ENCODE measurements around the gene EZR. TPM values are rescaled to one million over a fixed set of nuclear protein-coding genes. Genes with fewer than 3 reads are reported as not detected.

Gene EZR
- total RNA-seq, 2 experiments from 2014 or later = 177 to 180 TPM

GRCh38 chr6:158853072-158853879 is 34.1 kb upstream of the EZR start:
- H3K36me3 Mint-ChIP-seq (ENCODE audit: low read depth) = no peaks in the 10 kb centered on the region
- no peak overlapping the region for H3K27ac Mint-ChIP-seq
- H3K9me3 Mint-ChIP-seq (ENCODE audit: insufficient read depth) = no peaks in the 10 kb centered on the region
- H3K4me1 Mint-ChIP-seq (ENCODE audit: low read depth) = peaks cover 27% of the 10 kb centered on the region
- CTCF ChIA-PET = interaction anchor here (1.1 to 2.7 kb wide), 4 partner anchors 16 to 106 kb away, joined by 3 to 25 read pairs (median 4); no protein-coding TSS in a partner anchor
- POLR2A ChIA-PET = interaction anchor here (0.6 to 5.4 kb wide), 10 partner anchors 8 to 72 kb away, joined by 3 to 100 read pairs (median 4); partner anchors contain the start of gene EZR
- no peaks in the 10 kb centered on the region for H3K27me3 Mint-ChIP-seq (ENCODE audit: low read depth)
- H3K4me3 Mint-ChIP-seq = no peak overlapping the region
- DNase-seq (peak; percentile 90), ATAC-seq (peak; percentile 76)

GRCh38 chr6:158852312-158853071 is 33.3 kb upstream of the EZR start:
- ATAC-seq (no peak), DNase-seq (peak; percentile 26)
- no peaks in the 10 kb centered on the region for H3K27me3 Mint-ChIP-seq (ENCODE audit: low read depth)
- ChIA-PET POLR2A (interaction anchor here (1.0 to 5.4 kb wide), 3 partner anchors 15 to 35 kb away, joined by 3 to 100 read pairs (median 6); partner anchors contain the start of gene EZR), CTCF (interaction anchor here (0.6 to 1.3 kb wide), 3 partner anchors 18 to 97 kb away, joined by 3 to 6 read pairs (median 3); no protein-coding TSS in a partner anchor)
- no peak overlapping the region for H3K4me3 Mint-ChIP-seq
- H3K27ac Mint-ChIP-seq = peak overlapping the region; percentile 23
- no peaks in the 10 kb centered on the region for H3K9me3 Mint-ChIP-seq (ENCODE audit: insufficient read depth)
- peaks cover 26% of the 10 kb centered on the region for H3K4me1 Mint-ChIP-seq (ENCODE audit: low read depth)
- H3K36me3 Mint-ChIP-seq (ENCODE audit: low read depth) = no peaks in the 10 kb centered on the region

- Mint-ChIP-seq H3K4me3 (no peak overlapping the region), H3K4me1 (ENCODE audit: low read depth) (peaks cover 18% of the 10 kb centered on the region), H3K36me3 (ENCODE audit: low read depth) (no peaks in the 10 kb centered on the region), H3K9me3 (ENCODE audit: insufficient read depth) (no peaks in the 10 kb centered on the region), H3K27ac (no peak overlapping the region), H3K27me3 (ENCODE audit: low read depth) (no peaks in the 10 kb centered on the region)
- ChIA-PET POLR2A (interaction anchor here (5.4 kb wide), 1 partner anchor 17 kb away, joined by 100 read pairs; no protein-coding TSS in a partner anchor), CTCF (no interaction called here)
- DNase-seq (no peak), ATAC-seq (no peak)
These were observed 31.6 kb upstream of the EZR start for GRCh38 chr6:158850807-158851115.

GRCh38 chr6:158849899-158850806 is 31.0 kb upstream of the EZR start:
- H3K27me3 Mint-ChIP-seq (ENCODE audit: low read depth) = no peaks in the 10 kb centered on the region
- H3K27ac Mint-ChIP-seq = peak overlapping the region; percentile 80
- ChIA-PET CTCF (no interaction called here), POLR2A (interaction anchor here (1.2 to 5.4 kb wide), 2 partner anchors 18 to 19 kb away, joined by 6 to 100 read pairs; no protein-coding TSS in a partner anchor)
- H3K4me3 Mint-ChIP-seq = peak overlapping the region; percentile 10
- no peaks in the 10 kb centered on the region for H3K9me3 Mint-ChIP-seq (ENCODE audit: insufficient read depth)
- DNase-seq (peak; percentile 63), ATAC-seq (peak; percentile 68)
- no peaks in the 10 kb centered on the region for H3K36me3 Mint-ChIP-seq (ENCODE audit: low read depth)
- H3K4me1 Mint-ChIP-seq (ENCODE audit: low read depth) = peaks cover 16% of the 10 kb centered on the region

GRCh38 chr6:158848490-158848895 is 29.3 kb upstream of the EZR start:
- Mint-ChIP-seq H3K4me3 (no peak overlapping the region), H3K4me1 (ENCODE audit: low read depth) (peaks cover 16% of the 10 kb centered on the region), H3K9me3 (ENCODE audit: insufficient read depth) (no peaks in the 10 kb centered on the region), H3K27ac (no peak overlapping the region), H3K36me3 (ENCODE audit: low read depth) (no peaks in the 10 kb centered on the region), H3K27me3 (ENCODE audit: low read depth) (peaks cover 5% of the 10 kb centered on the region)
- ChIA-PET POLR2A (no interaction called here), CTCF (no interaction called here)
- no peak for ATAC-seq
- no peak for DNase-seq

- Mint-ChIP-seq H3K27me3 (ENCODE audit: low read depth) (peaks cover 5% of the 10 kb centered on the region), H3K27ac (no peak overlapping the region), H3K4me3 (no peak overlapping the region), H3K4me1 (ENCODE audit: low read depth) (peaks cover 16% of the 10 kb centered on the region), H3K9me3 (ENCODE audit: insufficient read depth) (no peaks in the 10 kb centered on the region), H3K36me3 (ENCODE audit: low read depth) (no peaks in the 10 kb centered on the region)
- CTCF ChIA-PET = no interaction called here
- DNase-seq (no peak), ATAC-seq (no peak)
- POLR2A ChIA-PET = interaction anchor here (1.0 kb wide), 1 partner anchor 22 kb away, joined by 3 read pairs; no protein-coding TSS in a partner anchor
These were observed 28.6 kb upstream of the EZR start for GRCh38 chr6:158847786-158848185.

GRCh38 chr6:158847012-158847529 is 27.9 kb upstream of the EZR start:
- no peak for DNase-seq
- CTCF ChIA-PET = no interaction called here
- no peak for ATAC-seq
- no peak overlapping the region for H3K27ac Mint-ChIP-seq
- H3K9me3 Mint-ChIP-seq (ENCODE audit: insufficient read depth) = no peaks in the 10 kb centered on the region
- peaks cover 16% of the 10 kb centered on the region for H3K4me1 Mint-ChIP-seq (ENCODE audit: low read depth)
- no peaks in the 10 kb centered on the region for H3K36me3 Mint-ChIP-seq (ENCODE audit: low read depth)
- peaks cover 5% of the 10 kb centered on the region for H3K27me3 Mint-ChIP-seq (ENCODE audit: low read depth)
- POLR2A ChIA-PET = interaction anchor here (1.0 to 1.8 kb wide), 3 partner anchors 12 to 23 kb away, joined by 3 to 9 read pairs (median 3); no protein-coding TSS in a partner anchor
- no peak overlapping the region for H3K4me3 Mint-ChIP-seq

DNA sequence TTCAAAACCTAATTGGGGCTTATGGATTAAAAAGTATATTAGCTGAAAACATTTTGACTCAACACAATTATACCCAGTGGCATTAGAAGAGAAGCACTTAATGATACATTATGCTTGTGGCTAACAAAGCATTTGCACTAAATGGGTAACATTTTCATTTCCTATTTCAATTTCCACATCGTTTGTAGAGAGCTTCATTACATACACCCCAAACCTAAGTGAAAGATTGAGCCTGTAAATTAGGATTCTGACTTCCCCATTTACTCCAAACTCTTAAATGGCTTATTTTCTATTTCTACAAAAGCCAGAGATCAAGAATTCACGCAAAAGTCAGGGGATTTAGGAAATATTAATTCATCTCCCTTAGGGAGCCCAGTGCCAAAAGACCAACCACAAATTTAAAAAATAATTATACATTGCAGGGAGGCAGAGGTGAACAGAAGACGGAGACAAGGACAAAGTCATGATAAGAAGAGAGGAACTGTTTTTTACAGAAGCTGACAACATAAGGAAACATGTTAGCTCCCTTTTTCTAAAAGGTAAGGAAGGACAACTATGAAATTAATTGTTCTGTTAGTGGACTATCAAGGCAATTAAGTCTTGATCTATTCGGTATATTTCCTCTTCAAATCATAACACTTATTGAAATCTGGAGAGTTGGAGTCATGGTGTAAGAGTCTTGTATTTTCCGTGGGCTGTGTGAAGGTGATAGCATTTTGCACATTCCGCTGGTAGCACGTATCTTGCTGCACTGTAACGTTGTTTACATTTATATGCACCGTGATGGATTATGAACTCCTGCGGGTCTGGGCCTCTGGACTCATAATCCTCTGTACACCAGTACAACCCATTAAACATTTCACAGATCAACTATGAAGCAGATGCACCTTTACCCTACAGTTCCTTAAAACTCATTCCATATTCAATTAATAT is 24.8 kb upstream of the EZR start:
- ChIA-PET POLR2A (no interaction called here), CTCF (interaction anchor here (1.1 to 1.4 kb wide), 5 partner anchors 10 to 117 kb away, joined by 3 to 4 read pairs (median 3); partner anchors contain the start of gene EZR)
- Mint-ChIP-seq H3K4me1 (ENCODE audit: low read depth) (peaks cover 6% of the 10 kb centered on the region), H3K27ac (no peak overlapping the region), H3K36me3 (ENCODE audit: low read depth) (no peaks in the 10 kb centered on the region), H3K27me3 (ENCODE audit: low read depth) (peaks cover 5% of the 10 kb centered on the region), H3K4me3 (no peak overlapping the region), H3K9me3 (ENCODE audit: insufficient read depth) (no peaks in the 10 kb centered on the region)
- DNase-seq = no peak
- no peak for ATAC-seq

- no peak overlapping the region for H3K27ac Mint-ChIP-seq
- peaks cover 6% of the 10 kb centered on the region for H3K4me1 Mint-ChIP-seq (ENCODE audit: low read depth)
- CTCF ChIA-PET = interaction anchor here (0.7 kb wide), 1 partner anchor 10 kb away, joined by 3 read pairs; no protein-coding TSS in a partner anchor
- DNase-seq (no peak), ATAC-seq (no peak)
- POLR2A ChIA-PET = interaction anchor here (0.9 kb wide), 1 partner anchor 29 kb away, joined by 3 read pairs; no protein-coding TSS in a partner anchor
- no peaks in the 10 kb centered on the region for H3K36me3 Mint-ChIP-seq (ENCODE audit: low read depth)
- no peaks in the 10 kb centered on the region for H3K9me3 Mint-ChIP-seq (ENCODE audit: insufficient read depth)
- peaks cover 8% of the 10 kb centered on the region for H3K27me3 Mint-ChIP-seq (ENCODE audit: low read depth)
- H3K4me3 Mint-ChIP-seq = no peak overlapping the region
These were observed 22.2 kb upstream of the EZR start for GRCh38 chr6:158841358-158841757.

GRCh38 chr6:158840465-158840864 is 21.3 kb upstream of the EZR start:
- DNase-seq = no peak
- ATAC-seq = no peak
- Mint-ChIP-seq H3K9me3 (ENCODE audit: insufficient read depth) (no peaks in the 10 kb centered on the region), H3K27me3 (ENCODE audit: low read depth) (peaks cover 10% of the 10 kb centered on the region), H3K36me3 (ENCODE audit: low read depth) (no peaks in the 10 kb centered on the region), H3K4me3 (no peak overlapping the region), H3K27ac (no peak overlapping the region), H3K4me1 (ENCODE audit: low read depth) (peaks cover 6% of the 10 kb centered on the region)
- ChIA-PET CTCF (no interaction called here), POLR2A (interaction anchor here (1.1 kb wide), 1 partner anchor 21 kb away, joined by 3 read pairs; the partner anchor contains the start of gene EZR)
